A549 (cell line): Measurements from ENCODE around the gene CHCHD6. TPM values are rescaled to one million over a fixed set of nuclear protein-coding genes. Genes with fewer than 3 reads are reported as not detected.

Experiments used
- ATAC-seq, 2 experiments: fragments of 200-7000 bp in 1 of 2; fragments of >200 bp in 1 of 2; cut with Nextera tagmentation in 1 of 2; cut with Tn5 transposase in 1 of 2; 3 replicates each; pipeline versions ENCODE4 v1.8.0 to v1.9.1; 2018 to 2020; ENCODE audit warnings: mild to moderate bottlenecking in 1 of 2, moderate library complexity in 1 of 2
- CTCF ChIA-PET: fragments of 300-600 bp; sonication (Branson Sonifier 250); formaldehyde crosslinking; extraction: SDS; loops from one replicate; lab custom pipeline; 2021; ENCODE audit warnings: antibody characterized with exemption, inconsistent platforms; lab: Yijun Ruan, JAX
- POLR2A ChIA-PET: fragments of 350-600 bp; formaldehyde crosslinking; extraction: SDS; loops from one replicate; lab custom pipeline; 2021; ENCODE audit warnings: antibody characterized with exemption, inconsistent platforms; lab: Yijun Ruan, JAX
- DNase-seq, 2 experiments: peaks; one replicate each; pipeline versions ENCODE4 v3.0.0 to v3.0.0-alpha.2; 2011 to 2016; ENCODE audit warnings: low read depth in 1 of 2, low spot score in 1 of 2
- FAIRE-seq: peaks from 2 replicates; lab custom pipeline; 2011; peaks lifted over from hg19 to GRCh38; lab: Jason Lieb, UNC
- H3K27ac ChIP-seq, 2 experiments: fragments of >200 bp; sonication (Bioruptor Twin); formaldehyde crosslinking; 3 replicates each; pipeline ENCODE4 v1.5.1; 2016 to 2017
- H3K4me1 ChIP-seq: fragments of >200 bp; sonication (Bioruptor Twin); formaldehyde crosslinking; 3 replicates; pipeline ENCODE4 v1.6.1; 2016
- H3K4me2 ChIP-seq: fragments of >200 bp; sonication (Bioruptor Twin); formaldehyde crosslinking; 3 replicates; pipeline ENCODE4 v1.6.1; 2016
- H3K4me3 ChIP-seq: fragments of >200 bp; sonication (Bioruptor Twin); formaldehyde crosslinking; 3 replicates; pipeline ENCODE4 v1.5.1; 2016
- H3K9me3 ChIP-seq: fragments of >200 bp; sonication (Bioruptor Twin); formaldehyde crosslinking; 3 replicates; pipeline ENCODE4 v1.6.1; 2016
- BHLHE40 ChIP-seq: IDR thresholded peaks from 2 replicates; pipeline ENCODE4 v1.6.1; 2012; ENCODE audit warnings: low read depth, low read length, inconsistent platforms
- ESRRA ChIP-seq: fragments of 150-350 bp; IDR thresholded peaks from 2 replicates; pipeline ENCODE4 v1.6.1; 2014; ENCODE audit warnings: mild to moderate bottlenecking, low read length, borderline replicate concordance
- HOXA7 ChIP-seq: fragments of 250-450 bp; sonication (Bioruptor Pico); IDR thresholded peaks from 2 replicates; pipeline ENCODE4 v1.5.0; 2020; ENCODE audit warnings: mild to moderate bottlenecking, moderate library complexity
- MAFK ChIP-seq: fragments of 450-650 bp; IDR thresholded peaks from 2 replicates; pipeline ENCODE4 v1.6.1; 2014; ENCODE audit not compliant: partially characterized antibody
- MYC ChIP-seq: IDR thresholded peaks from 2 replicates; pipeline ENCODE4 v1.6.1; 2012; ENCODE audit warnings: mild to moderate bottlenecking, inconsistent platforms, low read length, improper control_type of control experiment, borderline replicate concordance
- NFE2L2 ChIP-seq: fragments of 150-350 bp; conservative IDR thresholded peaks from 2 replicates; pipeline ENCODE4 v1.6.1; 2014; ENCODE audit warnings: low read length
- POLR2AphosphoS2 ChIP-seq: conservative IDR thresholded peaks from 2 replicates; pipeline ENCODE4 v1.6.1; 2012; ENCODE audit warnings: low read length, improper control_type of control experiment, inconsistent platforms
- RNF2 ChIP-seq: fragments of 200-600 bp; sonication (generic); IDR thresholded peaks from 2 replicates; pipeline ENCODE4 v1.6.1; 2016; ENCODE audit warnings: low read depth, mild to moderate bottlenecking, antibody characterized with exemption, moderate library complexity, borderline replicate concordance
- ZNF302 ChIP-seq: fragments of 250-450 bp; sonication (Bioruptor Pico); IDR thresholded peaks from 2 replicates; pipeline ENCODE4 v1.9.0; 2021; ENCODE audit warnings: inconsistent platforms, mild to moderate bottlenecking, moderate library complexity
- WGBS: methylation state at CpG from one replicate; pipeline ENCODE4 v1.1.6; 2017; ENCODE audit errors: missing lambda C conversion rate; 5-methylcytosine and 5-hydroxymethylcytosine counted together
- polyA plus RNA-seq, 4 experiments: library from polyadenylated mRNA; depleted of rRNA in 3 of 4; stranded (reverse); fragments of >200 nt; fragmentation: RNase III in 1 of 4; extraction: RNeasy Plus Mini Kit Qiagen cat#74134 plus additional on column Dnase treatment in 1 of 4; gene quantifications; 2 replicates in 3 of 4; 3 replicates in 1 of 4; pipeline ENCODE4 v1.2.3, GENCODE V29; 2011 to 2017
- TF ChIP-seq, protein P1 (sequence below): fragments of 200-600 bp; sonication (generic); IDR thresholded peaks from 2 replicates; pipeline ENCODE4 v1.6.1; 2016; ENCODE audit warnings: antibody characterized with exemption, mild to moderate bottlenecking, moderate library complexity
- TF ChIP-seq, protein P2 (sequence below): fragments of >200 bp; sonication (Bioruptor Twin); formaldehyde crosslinking; IDR thresholded peaks from 3 replicates; pipeline ENCODE4 v1.5.1; 2016
- TF ChIP-seq, protein P3 (sequence below): fragments of 450-650 bp; IDR thresholded peaks from 2 replicates; pipeline ENCODE4 v1.6.1; 2014; ENCODE audit warnings: antibody characterized with exemption
- TF ChIP-seq, protein P4 (sequence below): IDR thresholded peaks from 2 replicates; pipeline ENCODE4 v1.6.1; 2012
- TF ChIP-seq, protein P5 (sequence below): fragments of 150-350 bp; IDR thresholded peaks from 2 replicates; pipeline ENCODE4 v1.6.1; 2014; ENCODE audit warnings: low read depth, mild to moderate bottlenecking, low read length

Gene CHCHD6
- polyA plus RNA-seq, 2 of the 4 experiments (the other 2 are of a cell fraction), result 15.0 to 18.1 TPM

DNA sequence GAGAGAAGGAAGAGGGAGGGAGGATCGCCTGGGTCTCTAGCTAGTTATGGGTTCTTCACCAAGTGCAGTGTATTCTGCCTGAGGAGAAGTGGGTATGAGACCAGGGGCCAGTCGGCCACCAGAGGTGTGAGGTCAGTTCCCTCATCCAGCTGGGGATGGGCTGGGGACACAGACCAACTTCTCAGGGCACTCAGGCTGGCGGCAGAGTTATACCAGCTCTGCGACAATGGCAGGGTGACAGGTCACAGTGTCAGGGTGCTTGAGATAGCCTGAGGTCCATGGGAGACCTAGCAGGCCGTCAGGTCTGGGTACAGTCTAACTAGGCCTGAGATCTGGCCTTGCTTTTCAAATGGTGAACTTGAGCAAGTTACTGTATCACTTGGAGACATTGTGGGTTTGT lies 247.5 kb downstream of the CHCHD6 start (continued):
- TF ChIP-seq, protein P1, sequence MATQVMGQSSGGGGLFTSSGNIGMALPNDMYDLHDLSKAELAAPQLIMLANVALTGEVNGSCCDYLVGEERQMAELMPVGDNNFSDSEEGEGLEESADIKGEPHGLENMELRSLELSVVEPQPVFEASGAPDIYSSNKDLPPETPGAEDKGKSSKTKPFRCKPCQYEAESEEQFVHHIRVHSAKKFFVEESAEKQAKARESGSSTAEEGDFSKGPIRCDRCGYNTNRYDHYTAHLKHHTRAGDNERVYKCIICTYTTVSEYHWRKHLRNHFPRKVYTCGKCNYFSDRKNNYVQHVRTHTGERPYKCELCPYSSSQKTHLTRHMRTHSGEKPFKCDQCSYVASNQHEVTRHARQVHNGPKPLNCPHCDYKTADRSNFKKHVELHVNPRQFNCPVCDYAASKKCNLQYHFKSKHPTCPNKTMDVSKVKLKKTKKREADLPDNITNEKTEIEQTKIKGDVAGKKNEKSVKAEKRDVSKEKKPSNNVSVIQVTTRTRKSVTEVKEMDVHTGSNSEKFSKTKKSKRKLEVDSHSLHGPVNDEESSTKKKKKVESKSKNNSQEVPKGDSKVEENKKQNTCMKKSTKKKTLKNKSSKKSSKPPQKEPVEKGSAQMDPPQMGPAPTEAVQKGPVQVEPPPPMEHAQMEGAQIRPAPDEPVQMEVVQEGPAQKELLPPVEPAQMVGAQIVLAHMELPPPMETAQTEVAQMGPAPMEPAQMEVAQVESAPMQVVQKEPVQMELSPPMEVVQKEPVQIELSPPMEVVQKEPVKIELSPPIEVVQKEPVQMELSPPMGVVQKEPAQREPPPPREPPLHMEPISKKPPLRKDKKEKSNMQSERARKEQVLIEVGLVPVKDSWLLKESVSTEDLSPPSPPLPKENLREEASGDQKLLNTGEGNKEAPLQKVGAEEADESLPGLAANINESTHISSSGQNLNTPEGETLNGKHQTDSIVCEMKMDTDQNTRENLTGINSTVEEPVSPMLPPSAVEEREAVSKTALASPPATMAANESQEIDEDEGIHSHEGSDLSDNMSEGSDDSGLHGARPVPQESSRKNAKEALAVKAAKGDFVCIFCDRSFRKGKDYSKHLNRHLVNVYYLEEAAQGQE, result no peak
- TF ChIP-seq MYC (no peak), POLR2AphosphoS2 (no peak), HOXA7 (CRISPR knock-in tag) (no peak)
- TF ChIP-seq, protein P2, sequence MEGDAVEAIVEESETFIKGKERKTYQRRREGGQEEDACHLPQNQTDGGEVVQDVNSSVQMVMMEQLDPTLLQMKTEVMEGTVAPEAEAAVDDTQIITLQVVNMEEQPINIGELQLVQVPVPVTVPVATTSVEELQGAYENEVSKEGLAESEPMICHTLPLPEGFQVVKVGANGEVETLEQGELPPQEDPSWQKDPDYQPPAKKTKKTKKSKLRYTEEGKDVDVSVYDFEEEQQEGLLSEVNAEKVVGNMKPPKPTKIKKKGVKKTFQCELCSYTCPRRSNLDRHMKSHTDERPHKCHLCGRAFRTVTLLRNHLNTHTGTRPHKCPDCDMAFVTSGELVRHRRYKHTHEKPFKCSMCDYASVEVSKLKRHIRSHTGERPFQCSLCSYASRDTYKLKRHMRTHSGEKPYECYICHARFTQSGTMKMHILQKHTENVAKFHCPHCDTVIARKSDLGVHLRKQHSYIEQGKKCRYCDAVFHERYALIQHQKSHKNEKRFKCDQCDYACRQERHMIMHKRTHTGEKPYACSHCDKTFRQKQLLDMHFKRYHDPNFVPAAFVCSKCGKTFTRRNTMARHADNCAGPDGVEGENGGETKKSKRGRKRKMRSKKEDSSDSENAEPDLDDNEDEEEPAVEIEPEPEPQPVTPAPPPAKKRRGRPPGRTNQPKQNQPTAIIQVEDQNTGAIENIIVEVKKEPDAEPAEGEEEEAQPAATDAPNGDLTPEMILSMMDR, result no peak
- TF ChIP-seq, all 56 proteins: peak for 0

DNA sequence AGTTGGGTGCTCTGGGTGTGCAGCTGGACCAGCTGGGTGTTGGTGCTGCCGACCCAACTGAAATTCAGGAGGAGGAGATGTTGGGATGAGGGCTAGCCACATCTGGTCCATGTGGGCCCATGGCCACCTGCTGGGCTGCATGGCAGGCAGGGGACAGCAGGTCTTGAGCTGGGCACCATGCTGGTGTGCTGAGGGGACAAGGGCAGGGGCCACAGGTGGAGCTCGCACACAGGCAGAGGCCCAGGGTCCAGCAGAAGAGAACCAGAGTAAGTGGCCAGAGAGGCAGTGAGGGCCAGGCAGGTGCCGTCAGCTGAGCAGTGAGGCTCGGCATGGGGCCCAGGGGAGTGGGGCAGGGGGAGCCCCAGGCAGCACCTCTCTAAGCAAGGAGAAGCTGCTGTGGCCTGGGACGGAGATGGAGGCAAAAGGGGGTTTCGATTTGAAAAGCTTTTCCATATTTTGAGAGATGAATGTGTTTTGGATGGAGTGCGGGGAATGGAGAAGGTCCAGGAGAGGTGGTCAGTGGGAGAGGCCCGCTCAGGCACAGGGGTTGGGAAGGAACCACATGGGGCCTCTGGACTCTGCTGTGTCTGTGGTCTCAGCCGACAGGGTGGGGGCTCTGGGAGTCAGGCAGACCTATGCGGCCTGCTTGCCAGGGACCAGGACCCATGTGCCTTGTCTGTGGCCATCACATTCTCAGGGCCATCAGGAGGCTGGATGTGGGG lies 248.4 kb downstream of the CHCHD6 start:
- no peak for FAIRE-seq
- ChIA-PET POLR2A (no interaction called here), CTCF (interaction anchor here (0.8 to 2.6 kb wide), 5 partner anchors 13 to 200 kb away, joined by 3 to 10 read pairs (median 4); partner anchors contain the start of gene PLXNA1)
- WGBS, result 94% methylated on average over 9 of the region's 10 CpGs
- no peak overlapping the region for H3K4me3 ChIP-seq
- no peaks in the 10 kb centered on the region for H3K4me1 ChIP-seq
- no peak overlapping the region for H3K27ac ChIP-seq
- no peak overlapping the region for H3K4me2 ChIP-seq
- no peak for TF ChIP-seq ESRRA
- TF ChIP-seq HOXA7 (CRISPR knock-in tag), result no peak
- TF ChIP-seq ZNF302 (CRISPR knock-in tag), result no peak
- TF ChIP-seq, protein P3, sequence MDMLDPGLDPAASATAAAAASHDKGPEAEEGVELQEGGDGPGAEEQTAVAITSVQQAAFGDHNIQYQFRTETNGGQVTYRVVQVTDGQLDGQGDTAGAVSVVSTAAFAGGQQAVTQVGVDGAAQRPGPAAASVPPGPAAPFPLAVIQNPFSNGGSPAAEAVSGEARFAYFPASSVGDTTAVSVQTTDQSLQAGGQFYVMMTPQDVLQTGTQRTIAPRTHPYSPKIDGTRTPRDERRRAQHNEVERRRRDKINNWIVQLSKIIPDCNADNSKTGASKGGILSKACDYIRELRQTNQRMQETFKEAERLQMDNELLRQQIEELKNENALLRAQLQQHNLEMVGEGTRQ, result no peak
- no peak for TF ChIP-seq BHLHE40
- TF ChIP-seq, protein P1, result no peak
- TF ChIP-seq, protein P2, result no peak
- TF ChIP-seq, protein P4, sequence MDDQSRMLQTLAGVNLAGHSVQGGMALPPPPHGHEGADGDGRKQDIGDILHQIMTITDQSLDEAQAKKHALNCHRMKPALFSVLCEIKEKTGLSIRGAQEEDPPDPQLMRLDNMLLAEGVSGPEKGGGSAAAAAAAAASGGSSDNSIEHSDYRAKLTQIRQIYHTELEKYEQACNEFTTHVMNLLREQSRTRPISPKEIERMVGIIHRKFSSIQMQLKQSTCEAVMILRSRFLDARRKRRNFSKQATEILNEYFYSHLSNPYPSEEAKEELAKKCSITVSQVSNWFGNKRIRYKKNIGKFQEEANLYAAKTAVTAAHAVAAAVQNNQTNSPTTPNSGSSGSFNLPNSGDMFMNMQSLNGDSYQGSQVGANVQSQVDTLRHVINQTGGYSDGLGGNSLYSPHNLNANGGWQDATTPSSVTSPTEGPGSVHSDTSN, result no peak
- TF ChIP-seq, protein P5, sequence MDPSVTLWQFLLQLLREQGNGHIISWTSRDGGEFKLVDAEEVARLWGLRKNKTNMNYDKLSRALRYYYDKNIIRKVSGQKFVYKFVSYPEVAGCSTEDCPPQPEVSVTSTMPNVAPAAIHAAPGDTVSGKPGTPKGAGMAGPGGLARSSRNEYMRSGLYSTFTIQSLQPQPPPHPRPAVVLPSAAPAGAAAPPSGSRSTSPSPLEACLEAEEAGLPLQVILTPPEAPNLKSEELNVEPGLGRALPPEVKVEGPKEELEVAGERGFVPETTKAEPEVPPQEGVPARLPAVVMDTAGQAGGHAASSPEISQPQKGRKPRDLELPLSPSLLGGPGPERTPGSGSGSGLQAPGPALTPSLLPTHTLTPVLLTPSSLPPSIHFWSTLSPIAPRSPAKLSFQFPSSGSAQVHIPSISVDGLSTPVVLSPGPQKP, result no peak
- no peak for TF ChIP-seq NFE2L2
- TF ChIP-seq RNF2, result no peak
- no peak for TF ChIP-seq MAFK
- no peak for ATAC-seq
- no peaks in the 10 kb centered on the region for H3K9me3 ChIP-seq
- no peak for DNase-seq
